ENCODE results near the gene TMEM37. TPM values are rescaled to one million over a fixed set of nuclear protein-coding genes. Genes with fewer than 3 reads are reported as not detected.

TMEM37 gene
- polyA plus RNA-seq (2012; ENCODE audit: missing spikeins), result 0.30 TPM

- DNase-seq (ENCODE audit: insufficient read length) (peak; percentile 60), FAIRE-seq (peak; percentile 50)
- no peak for TF ChIP-seq TAF1 (IDR thresholded peaks at IDR 0.05; ENCODE audit: borderline replicate concordance, low read depth, low read length)
- no peak for TF ChIP-seq POLR2A (IDR thresholded peaks at IDR 0.05; ENCODE audit: low read depth, low read length)
- no peak for TF ChIP-seq POLR2AphosphoS5 (IDR thresholded peaks at IDR 0.05; ENCODE audit: low read depth, low read length)
Observed at GRCh38 chr2:119431155-119431975, at the start of gene TMEM37. Gene TMEM37, plus strand, starts transcription at chr2:119431854. Its CDS starts 50 bp downstream, at chr2:119431904.

GRCh38 chr2:119383410-119384140 lies 48.1 kb upstream of the TMEM37 start:
- FAIRE-seq (no peak), DNase-seq (ENCODE audit: insufficient read length) (no peak)
- no peak for TF ChIP-seq POLR2A (IDR thresholded peaks at IDR 0.05; ENCODE audit: low read depth, low read length)
- TF ChIP-seq POLR2AphosphoS5 (IDR thresholded peaks at IDR 0.05; ENCODE audit: low read depth, low read length), result no peak
- no peak for TF ChIP-seq TAF1 (IDR thresholded peaks at IDR 0.05; ENCODE audit: borderline replicate concordance, low read depth, low read length)

- TF ChIP-seq POLR2AphosphoS5 (IDR thresholded peaks at IDR 0.05; ENCODE audit: low read depth, low read length), result no peak
- no peak for TF ChIP-seq POLR2A (IDR thresholded peaks at IDR 0.05; ENCODE audit: low read depth, low read length)
- no peak for TF ChIP-seq TAF1 (IDR thresholded peaks at IDR 0.05; ENCODE audit: borderline replicate concordance, low read depth, low read length)
- FAIRE-seq (no peak), DNase-seq (ENCODE audit: insufficient read length) (no peak)
Observed at GRCh38 chr2:119384971-119385370, 46.7 kb upstream of the TMEM37 start.

- TF ChIP-seq POLR2A (IDR thresholded peaks at IDR 0.05; ENCODE audit: low read depth, low read length), result no peak
- TF ChIP-seq TAF1 (IDR thresholded peaks at IDR 0.05; ENCODE audit: borderline replicate concordance, low read depth, low read length), result no peak
- TF ChIP-seq POLR2AphosphoS5 (IDR thresholded peaks at IDR 0.05; ENCODE audit: low read depth, low read length), result no peak
- FAIRE-seq (no peak), DNase-seq (ENCODE audit: insufficient read length) (no peak)
Observed at GRCh38 chr2:119385466-119385865, 46.2 kb upstream of the TMEM37 start.

- DNase-seq (ENCODE audit: insufficient read length), result no peak
- FAIRE-seq, result peak; percentile 83
- TF ChIP-seq POLR2AphosphoS5 (IDR thresholded peaks at IDR 0.05; ENCODE audit: low read depth, low read length) (no peak), POLR2A (IDR thresholded peaks at IDR 0.05; ENCODE audit: low read depth, low read length) (no peak), TAF1 (IDR thresholded peaks at IDR 0.05; ENCODE audit: borderline replicate concordance, low read depth, low read length) (no peak)
Observed at GRCh38 chr2:119387381-119388129, 44.1 kb upstream of the TMEM37 start.

GRCh38 chr2:119389615-119390306 lies 41.9 kb upstream of the TMEM37 start:
- FAIRE-seq (no peak), DNase-seq (ENCODE audit: insufficient read length) (no peak)
- TF ChIP-seq POLR2A (IDR thresholded peaks at IDR 0.05; ENCODE audit: low read depth, low read length) (no peak), POLR2AphosphoS5 (IDR thresholded peaks at IDR 0.05; ENCODE audit: low read depth, low read length) (no peak), TAF1 (IDR thresholded peaks at IDR 0.05; ENCODE audit: borderline replicate concordance, low read depth, low read length) (no peak)

- no peak for DNase-seq (ENCODE audit: insufficient read length)
- FAIRE-seq, result no peak
- no peak for TF ChIP-seq POLR2A (IDR thresholded peaks at IDR 0.05; ENCODE audit: low read depth, low read length)
- TF ChIP-seq POLR2AphosphoS5 (IDR thresholded peaks at IDR 0.05; ENCODE audit: low read depth, low read length), result no peak
- TF ChIP-seq TAF1 (IDR thresholded peaks at IDR 0.05; ENCODE audit: borderline replicate concordance, low read depth, low read length), result no peak
Observed at GRCh38 chr2:119393971-119394748, 37.5 kb upstream of the TMEM37 start.

GRCh38 chr2:119397196-119397595 lies 34.5 kb upstream of the TMEM37 start:
- FAIRE-seq (no peak), DNase-seq (ENCODE audit: insufficient read length) (no peak)
- TF ChIP-seq POLR2AphosphoS5 (IDR thresholded peaks at IDR 0.05; ENCODE audit: low read depth, low read length), result no peak
- TF ChIP-seq TAF1 (IDR thresholded peaks at IDR 0.05; ENCODE audit: borderline replicate concordance, low read depth, low read length), result no peak

GRCh38 chr2:119402106-119402505 lies 29.5 kb upstream of the TMEM37 start:
- FAIRE-seq (no peak), DNase-seq (ENCODE audit: insufficient read length) (no peak)
- TF ChIP-seq TAF1 (IDR thresholded peaks at IDR 0.05; ENCODE audit: borderline replicate concordance, low read depth, low read length) (no peak), POLR2AphosphoS5 (IDR thresholded peaks at IDR 0.05; ENCODE audit: low read depth, low read length) (no peak), POLR2A (IDR thresholded peaks at IDR 0.05; ENCODE audit: low read depth, low read length) (no peak)
